HG03097 (cell line): Measurements from ENCODE around the gene HSD11B1L.

Experiments
- ATAC-seq: cut with Tn5 transposase; IDR thresholded peaks from one replicate; pipeline ENCODE4 v1.9.1; 2021; ENCODE audit not compliant: unreplicated experiment, low FRiP score

HSD11B1L gene

GRCh38 chr19:5666921-5667610, 13.8 kb upstream of the HSD11B1L start:
- ATAC-seq, result no peak

- no peak for ATAC-seq
Observed at GRCh38 chr19:5667751-5668271, 13.0 kb upstream of the HSD11B1L start.

- no peak for ATAC-seq
Observed at GRCh38 chr19:5669212-5669611, 11.6 kb upstream of the HSD11B1L start.

GRCh38 chr19:5671600-5671999, 9.2 kb upstream of the HSD11B1L start:
- ATAC-seq, result no peak

- ATAC-seq, result no peak
Observed at GRCh38 chr19:5672708-5673459, 7.9 kb upstream of the HSD11B1L start.

GRCh38 chr19:5673752-5674151, 7.1 kb upstream of the HSD11B1L start:
- no peak for ATAC-seq

GRCh38 chr19:5674714-5675113, 6.1 kb upstream of the HSD11B1L start:
- no peak for ATAC-seq

GRCh38 chr19:5676105-5676771, 4.6 kb upstream of the HSD11B1L start:
- ATAC-seq, result no peak

- ATAC-seq, result no peak
Observed at GRCh38 chr19:5676772-5677105, 4.1 kb upstream of the HSD11B1L start.

- ATAC-seq, result no peak
Observed at GRCh38 chr19:5677136-5677535, 3.7 kb upstream of the HSD11B1L start.

GRCh38 chr19:5677580-5677979, 3.2 kb upstream of the HSD11B1L start:
- no peak for ATAC-seq

- ATAC-seq, result no peak
Observed at GRCh38 chr19:5678071-5678718, 2.6 kb upstream of the HSD11B1L start.

- ATAC-seq, result no peak
Observed at GRCh38 chr19:5679289-5680083, 1.3 kb upstream of the HSD11B1L start.

GRCh38 chr19:5680084-5680436, 767 bp upstream of the HSD11B1L start:
- no peak for ATAC-seq

GRCh38 chr19:5681391-5682106, 722 bp downstream of the HSD11B1L start:
- ATAC-seq, result no peak

GRCh38 chr19:5682107-5682482, 1.3 kb downstream of the HSD11B1L start:
- no peak for ATAC-seq

GRCh38 chr19:5683177-5683886, 2.5 kb downstream of the HSD11B1L start:
- no peak for ATAC-seq

GRCh38 chr19:5684694-5685430, 4.0 kb downstream of the HSD11B1L start:
- ATAC-seq, result no peak

- no peak for ATAC-seq
Observed at GRCh38 chr19:5686326-5686646, 5.5 kb downstream of the HSD11B1L start.
